Measurements from ENCODE around the gene DKK3.

DKK3 gene

DNA sequence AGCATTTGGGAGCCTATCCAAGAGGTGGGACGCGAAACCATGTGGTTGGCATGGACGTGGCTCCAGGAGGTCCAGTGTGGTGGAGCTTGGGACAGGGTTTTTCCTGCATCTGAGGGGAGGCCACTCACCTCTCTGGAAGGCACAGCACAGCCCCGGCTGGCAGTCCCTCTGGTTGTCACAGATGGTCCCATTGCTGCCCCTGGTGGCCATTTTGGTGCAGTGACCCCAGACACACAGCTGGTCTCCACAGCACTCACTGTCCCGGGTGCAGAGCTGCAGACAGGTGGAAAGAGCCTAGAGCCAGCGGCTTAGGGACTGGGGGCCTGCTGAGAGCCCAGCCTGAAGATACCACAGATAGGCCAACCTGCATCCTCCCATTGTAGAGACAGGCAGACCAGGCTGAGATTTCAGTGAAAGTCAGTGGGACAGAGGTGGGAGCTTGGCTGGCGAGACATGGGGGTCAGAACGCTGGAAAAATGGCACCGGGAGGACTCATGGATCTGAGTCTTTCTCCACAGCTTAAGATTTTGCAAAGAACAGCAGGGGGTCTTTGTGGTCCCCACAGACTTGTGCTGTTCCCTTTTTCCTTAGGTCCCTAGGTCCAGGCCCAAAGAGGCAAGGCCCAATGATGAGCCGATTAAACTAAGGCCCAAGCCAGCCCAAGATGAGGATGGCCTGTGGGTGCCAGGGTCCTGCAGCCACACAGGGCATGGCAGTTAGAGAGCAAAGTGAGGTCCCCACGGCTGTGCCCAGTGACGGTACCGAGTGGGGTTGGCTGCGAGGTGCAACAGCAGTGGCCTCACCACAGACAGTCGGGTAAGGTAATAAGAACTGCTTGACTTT is 41.4 kb downstream of the DKK3 start:
- peak; percentile 69 for DNase-seq (ENCODE audit: low spot score)

DNA sequence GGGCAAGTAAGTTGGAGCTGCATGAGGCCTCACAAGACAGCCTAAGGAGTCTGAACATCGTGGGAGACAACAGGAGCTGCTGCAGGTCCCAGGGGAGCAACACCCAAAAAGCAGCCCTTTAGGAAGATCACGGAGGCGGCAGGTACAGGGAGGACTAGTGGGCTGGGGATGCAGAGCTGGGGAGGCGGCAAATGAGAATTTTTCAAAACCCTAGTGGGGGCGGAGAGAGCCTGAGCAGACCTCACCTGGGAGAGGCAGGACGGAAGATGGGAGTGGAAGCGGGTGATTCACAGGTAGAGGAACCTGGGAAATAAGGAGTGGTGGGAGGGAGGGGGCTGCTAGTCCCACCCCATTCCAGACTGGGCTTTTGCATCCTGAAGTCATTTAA is 42.1 kb downstream of the DKK3 start:
- no peak for DNase-seq (ENCODE audit: low spot score)

DNA sequence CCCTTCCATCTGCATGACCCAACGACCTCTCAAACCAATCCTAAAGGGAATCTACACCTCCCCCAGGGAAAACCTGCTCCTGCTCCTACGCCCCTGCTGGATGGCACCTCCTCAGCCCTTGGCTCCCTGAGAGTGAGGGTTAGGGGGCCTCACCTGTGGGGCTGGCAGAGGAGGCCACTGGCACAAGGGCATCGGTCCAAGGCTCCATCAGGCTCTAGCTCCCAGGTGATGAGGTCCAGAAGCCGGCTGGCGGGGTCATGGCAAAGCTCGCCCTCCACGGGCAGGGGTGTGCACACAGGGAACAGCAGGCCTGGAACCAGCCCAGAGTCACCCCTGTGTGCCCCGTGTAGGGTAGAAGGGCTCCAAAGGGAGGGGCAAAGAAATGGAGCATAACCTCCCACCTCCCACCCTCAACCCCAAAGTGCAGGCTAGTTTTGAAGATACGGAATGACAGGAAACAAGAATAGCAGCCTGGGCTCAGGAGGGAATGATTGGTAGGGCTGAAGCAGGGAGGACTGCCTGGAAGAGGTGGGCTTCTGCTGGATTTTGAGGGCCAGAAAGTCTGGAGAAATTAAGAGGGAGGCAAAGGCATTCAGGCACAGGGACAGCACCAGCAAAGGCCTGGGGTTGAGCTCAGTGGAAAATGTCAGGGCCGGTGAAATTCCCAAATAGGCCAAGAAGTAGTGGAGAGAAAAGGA is 42.6 kb downstream of the DKK3 start:
- DNase-seq (ENCODE audit: low spot score), result no peak

DNA sequence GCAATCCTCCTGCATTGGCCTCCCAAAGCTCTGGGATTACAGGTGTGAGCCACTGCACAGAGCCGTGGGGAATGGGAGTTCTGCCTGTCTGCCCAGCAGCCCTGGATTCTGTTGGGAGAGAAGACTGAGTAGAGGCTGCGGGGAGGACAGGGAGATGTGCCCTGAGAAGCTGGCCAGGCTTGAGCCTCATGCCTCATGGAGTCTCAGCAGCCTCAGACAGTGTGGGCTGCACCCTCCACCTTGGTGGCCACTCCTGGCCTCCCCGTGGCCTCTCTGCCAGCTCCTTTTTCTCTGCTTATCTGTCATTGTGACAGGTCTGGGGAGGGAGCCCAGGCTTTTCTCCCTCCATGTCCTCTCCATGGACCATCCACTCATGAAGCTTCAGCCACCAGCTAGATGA is 43.2 kb downstream of the DKK3 start:
- DNase-seq (ENCODE audit: low spot score), result no peak

DNA sequence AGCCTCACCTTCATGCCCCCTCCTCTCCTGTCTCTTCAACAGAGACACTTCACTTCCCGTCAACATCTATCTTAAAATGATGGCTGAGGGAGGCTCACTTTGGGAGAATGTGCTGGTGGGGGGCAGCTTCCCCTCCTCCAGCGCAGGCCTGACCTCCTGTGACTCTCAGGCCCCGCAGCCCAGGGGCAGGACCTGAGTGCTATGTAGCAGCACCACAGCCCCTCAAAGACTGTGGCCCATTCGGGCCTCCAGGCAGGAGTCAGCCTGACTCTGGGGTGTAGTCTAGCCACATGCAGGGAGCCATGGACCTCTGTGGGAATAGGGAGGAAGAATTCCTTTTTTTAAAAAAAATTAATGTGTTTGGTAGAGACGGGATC is 43.7 kb downstream of the DKK3 start:
- DNase-seq (ENCODE audit: low spot score), result no peak

DNA sequence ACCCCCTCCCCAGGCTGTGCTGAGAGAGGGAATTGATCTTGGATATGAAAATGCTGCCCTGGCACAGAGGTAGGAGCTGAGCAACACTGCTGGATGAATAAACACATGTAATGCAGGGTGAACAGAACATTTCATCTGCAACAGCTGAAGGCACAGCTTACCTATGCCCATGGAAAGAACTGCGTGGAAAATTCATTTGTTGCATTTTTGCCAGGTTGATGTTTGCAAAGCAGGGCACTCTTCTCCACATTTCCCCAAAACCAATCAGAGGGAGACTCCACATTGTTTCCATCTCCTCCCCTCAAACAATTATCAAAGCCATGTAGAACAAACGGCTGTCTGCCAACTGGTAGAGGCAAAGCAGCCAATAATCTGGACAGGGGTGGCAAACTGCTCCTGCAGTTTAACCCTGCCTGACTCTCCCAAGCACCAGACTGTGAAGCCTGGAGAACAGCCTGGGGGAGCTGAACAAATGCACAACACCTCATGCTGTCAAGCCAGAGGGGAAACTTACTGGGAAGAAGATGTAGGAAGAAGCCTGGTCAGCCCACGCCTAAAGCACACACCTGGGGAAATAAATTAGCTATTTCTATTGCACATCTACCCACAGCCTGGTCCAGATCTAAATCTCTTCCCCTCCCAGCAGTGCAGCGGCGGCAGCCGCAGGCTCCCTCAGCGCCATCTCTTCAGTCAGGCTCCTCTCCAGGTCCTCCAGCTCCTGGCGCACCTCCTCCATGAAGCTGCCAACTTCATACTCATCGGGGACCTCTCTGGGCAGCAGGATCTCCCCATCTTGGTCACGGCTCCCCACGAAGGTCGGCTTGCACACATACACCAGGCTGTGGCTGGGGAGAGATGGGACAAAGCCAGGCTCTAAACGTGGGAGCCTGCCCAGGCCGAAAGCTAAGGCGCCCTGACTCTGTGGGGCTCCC is 44.3 kb downstream of the DKK3 start:
- DNase-seq (ENCODE audit: low spot score), result no peak

DNA sequence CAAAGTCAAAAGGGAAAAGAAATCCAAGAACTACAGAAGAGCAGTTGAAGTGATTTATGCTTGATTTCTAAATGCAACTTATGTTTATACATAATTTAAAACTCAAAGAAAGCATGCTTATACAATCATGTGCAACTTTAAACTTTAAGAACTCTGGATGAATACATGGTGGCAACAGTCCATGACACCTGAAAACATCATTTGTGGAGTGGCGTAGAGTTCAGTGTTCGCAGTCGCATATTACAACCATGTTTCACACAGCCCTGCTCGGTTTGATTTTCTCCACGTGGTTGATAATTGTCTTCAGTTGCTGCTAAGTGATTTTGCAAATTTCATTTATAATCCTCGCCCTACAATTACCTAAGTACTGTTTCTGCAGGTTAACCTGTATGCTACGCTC is 45.4 kb downstream of the DKK3 start:
- no peak for DNase-seq (ENCODE audit: low spot score)

DNA sequence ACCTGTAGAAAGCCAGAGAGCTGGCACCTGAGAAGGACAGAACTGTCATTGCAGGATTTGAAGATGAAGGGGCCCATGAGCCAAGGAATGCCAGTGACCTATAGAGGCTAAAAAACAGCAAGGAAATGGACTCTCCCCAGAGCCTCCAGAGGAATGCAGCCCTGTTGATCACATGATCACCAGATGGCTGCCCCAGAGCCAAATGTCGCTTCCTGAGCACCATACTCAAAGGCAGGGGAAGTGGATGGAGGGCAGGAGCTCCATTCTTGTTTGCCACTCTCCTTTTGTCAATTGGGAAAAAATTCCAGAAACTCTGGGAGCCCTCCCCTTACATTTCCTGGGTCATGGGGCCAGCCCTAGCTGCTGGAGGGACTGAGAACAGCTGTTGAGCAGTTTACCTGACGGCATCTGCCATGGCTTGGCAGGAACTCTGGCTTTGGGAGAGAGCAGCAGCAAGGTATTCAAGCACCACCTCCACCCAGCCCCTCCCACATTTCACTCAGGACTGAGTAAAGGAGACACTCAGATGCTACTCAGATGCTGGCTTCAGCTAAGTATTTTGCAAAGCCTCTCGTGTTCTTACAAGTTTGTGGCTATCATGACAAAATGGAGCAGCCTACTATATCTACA is 46.9 kb downstream of the DKK3 start:
- no peak for DNase-seq (ENCODE audit: low spot score)

DNA sequence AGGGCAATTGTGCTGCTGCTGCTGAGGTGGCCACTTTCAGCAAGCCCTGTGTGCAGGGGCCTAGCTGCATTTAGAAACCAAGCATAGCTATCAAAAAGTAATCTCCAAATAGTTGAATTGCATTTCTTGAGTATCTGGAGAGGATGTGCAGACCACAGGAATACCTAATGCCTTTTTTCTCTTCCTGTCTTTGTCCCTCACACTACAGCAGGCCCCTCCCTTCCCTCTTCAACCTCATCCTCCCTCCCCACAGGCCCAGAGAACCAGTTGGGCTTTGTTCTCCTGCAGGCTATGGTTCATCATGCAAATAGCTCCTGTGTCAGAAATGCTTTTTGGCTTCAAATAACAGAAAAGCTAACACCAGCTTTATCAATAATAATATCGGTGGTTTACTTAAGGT is 47.7 kb downstream of the DKK3 start:
- DNase-seq (ENCODE audit: low spot score), result no peak

DNA sequence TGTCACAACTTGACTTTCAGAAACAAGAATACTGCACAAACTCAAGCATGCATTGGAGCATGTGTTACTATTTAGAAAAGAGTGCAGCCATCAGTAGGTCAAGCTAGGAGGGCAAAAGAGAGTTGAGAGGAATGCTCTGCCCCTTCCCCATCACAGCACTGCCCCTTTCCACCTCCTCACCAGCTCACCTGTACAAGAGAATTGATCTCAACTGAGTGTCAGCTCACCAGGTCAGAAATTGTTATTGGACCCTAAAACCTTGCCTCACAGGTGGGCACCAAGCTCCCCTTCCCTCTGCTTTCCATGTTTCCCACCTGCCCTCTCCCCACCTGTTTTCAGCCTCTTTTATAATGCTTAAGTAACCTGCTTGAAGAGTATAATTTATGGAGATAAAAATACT is 48.8 kb downstream of the DKK3 start:
- DNase-seq (ENCODE audit: low spot score), result no peak

DNA sequence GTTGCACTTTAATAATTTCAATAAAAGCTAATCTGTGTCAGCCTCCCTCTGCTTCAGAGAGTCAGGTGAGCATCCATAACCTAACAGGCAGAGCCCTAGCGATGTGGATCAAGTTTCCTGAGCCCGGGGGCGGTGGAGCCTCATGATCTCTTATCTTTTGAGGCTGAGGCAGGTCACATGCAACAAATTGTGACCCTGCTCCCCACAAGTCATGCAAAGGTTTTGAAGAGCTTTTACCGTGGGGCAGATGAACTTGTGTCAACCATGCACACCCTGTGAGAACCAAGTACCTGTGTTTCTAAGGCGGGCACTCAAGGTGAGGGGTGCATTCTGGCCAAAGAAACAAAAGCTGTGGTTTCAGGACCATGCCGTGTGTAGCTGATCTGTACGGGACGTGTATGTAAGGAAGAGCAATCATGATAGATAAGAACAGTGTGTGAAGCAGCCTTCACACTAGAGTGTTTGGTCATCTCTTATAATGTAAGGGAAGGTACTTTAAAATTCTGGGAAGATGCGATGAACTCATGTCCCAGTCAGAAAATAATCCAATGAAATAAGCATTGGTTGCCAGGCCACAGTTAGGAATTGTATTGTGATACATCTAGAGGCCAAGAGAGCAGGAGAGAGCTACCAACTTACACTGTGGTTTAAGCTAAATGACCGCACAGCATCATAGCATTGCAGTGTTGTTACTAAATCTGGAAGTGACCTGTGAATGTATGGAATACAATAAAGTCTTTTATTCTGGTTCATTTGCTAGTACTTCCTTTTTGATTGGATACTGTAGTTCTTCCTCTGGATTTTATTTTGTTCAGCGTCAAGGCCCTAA is 49.8 kb downstream of the DKK3 start:
- no peak for DNase-seq (ENCODE audit: low spot score)

DNA sequence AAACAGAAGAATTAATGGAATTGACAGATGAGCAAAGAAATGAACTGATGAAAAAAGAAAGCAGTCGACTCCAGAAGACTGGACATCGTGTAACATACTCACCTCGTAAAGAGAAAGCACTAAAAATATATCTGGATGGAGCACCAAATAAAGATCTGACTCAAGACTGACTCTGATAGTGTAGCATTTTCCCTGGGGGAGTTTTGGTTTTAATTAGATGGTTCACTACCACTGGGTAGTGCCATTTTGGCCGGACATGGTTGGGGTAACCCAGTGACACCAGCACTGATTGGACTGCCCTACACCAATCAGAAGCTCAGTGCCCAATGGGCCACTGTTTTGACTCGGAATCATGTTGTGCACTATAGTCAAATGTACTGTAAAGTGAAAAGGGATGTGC is 52.4 kb downstream of the DKK3 start:
- DNase-seq (ENCODE audit: low spot score), result no peak

DNA sequence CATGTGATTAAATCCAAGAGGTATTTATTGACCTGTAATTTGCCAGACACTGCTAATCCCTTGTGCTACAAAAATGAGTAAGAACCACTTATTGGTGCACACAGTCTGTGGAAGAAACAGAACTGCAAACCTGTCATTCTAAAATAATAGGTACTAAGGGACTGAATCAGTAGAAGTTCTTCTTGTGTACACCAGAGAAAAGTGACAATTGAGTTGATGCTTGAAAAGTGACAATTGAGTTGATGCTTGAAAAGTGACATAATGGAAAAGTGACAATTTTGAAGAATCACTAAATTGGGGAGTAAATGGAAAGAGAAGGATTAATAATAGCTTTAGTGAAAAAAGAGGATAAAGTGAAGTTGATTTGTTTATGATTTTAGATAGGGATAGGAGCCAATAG is 56.4 kb downstream of the DKK3 start:
- DNase-seq (ENCODE audit: low spot score), result no peak

DNA sequence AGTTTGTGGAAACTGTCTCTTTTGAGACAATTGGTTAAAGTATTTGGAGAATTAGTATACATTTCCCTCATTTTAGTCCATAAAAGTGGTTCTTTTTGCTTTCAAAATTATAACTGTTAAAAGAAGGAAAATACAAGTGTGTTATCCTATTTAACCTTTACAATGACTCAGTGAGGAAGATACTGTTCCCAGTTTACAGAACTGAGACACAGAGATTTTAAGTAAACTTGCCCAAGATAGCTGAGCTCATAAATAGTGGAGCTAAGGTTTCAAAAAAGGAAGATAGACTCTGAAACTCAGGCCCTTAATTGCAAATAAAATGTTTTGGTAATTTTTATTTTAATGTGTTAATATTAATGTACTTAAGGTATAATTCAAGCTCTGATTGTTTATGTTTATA is 58.9 kb downstream of the DKK3 start:
- DNase-seq (ENCODE audit: low spot score), result no peak

DNA sequence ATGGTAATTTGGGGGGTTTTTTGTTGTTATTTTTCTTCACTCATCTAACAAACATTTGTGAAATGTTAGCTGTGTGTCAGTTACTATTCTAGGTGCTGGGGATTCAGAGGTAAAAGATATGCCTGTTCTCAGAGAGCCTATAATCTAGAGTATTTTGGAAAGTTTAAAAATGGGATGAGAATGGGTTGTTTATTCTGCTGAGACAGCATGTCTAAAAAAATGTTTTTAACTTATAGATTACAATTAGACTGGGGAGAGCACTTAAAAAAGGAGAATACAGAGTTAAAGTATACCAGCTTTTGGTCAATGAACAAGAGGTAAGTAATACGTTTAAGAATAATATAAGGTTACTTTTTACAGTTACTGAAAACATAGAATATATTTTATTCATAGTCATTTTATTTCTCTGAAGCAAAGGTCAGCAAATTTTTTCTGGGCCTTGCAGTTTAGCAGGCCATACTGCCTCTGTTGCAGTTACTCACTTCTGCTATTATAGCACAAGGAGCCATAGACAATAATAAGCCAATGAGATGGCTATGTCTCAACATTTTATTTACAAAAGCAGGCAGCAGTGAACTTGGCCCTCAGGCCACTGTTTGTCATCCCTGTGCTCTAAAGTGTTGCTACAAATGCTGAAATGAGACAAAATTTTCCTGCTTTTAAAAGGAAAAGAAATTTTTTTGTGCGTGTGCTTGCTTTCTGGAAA is 60.0 kb downstream of the DKK3 start:
- DNase-seq (ENCODE audit: low spot score), result no peak

DNA sequence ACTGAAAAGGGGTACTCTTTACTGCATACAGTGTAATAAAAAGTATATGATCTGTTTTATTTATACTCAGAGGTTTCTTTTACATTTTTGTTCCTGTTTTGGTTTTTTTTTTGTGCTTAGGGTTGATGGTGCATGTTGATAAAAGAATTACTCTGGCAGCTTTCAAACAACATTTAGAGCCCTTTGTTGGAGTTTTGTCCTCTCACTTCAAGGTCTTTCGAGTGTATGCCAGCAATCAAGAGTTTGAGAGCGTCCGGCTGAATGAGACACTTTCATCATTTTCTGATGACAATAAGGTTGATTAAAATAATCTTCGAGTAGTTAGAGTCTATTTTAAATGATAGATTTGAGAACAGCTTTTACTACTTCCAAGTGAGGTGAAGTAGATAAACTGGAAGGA is 60.6 kb downstream of the DKK3 start:
- no peak for DNase-seq (ENCODE audit: low spot score)

DNA sequence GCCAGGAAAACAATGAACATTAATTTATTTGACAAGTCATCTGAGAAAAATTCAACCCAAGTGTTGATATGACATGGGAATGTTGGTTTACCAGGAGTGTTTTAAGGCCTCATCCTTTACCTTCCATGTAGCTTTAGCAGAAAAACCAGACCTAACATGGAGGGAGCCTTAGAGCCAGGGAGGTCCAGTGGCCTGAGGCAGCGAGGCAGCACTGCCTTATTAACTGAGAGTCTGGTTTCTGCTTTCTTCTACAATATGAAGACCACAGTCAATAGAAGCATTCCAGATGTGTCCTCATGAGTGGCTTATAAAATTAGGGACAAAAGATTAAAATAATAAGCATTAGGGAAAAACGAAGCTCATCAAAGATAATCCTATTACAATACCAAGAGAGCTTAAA is 61.5 kb downstream of the DKK3 start:
- DNase-seq (ENCODE audit: low spot score), result no peak

DNA sequence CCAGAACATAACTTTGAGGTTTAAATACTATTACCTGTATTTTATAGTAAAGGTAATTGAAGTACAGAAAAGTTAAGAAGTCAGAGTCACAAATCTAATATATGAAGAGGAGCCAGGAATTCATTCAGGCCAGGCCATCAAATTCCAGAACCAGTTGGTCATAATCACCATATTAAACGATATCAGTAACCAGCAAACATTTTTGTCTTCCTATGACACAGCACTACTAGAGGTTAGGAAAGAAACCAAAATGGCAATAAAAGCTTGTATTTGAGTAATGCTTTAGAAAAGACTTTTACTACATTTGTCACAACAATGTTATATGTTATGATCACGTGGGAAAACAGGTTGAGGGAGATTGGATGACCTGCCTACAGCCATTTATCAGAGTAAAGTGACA is 62.2 kb downstream of the DKK3 start:
- DNase-seq (ENCODE audit: low spot score), result no peak

DNA sequence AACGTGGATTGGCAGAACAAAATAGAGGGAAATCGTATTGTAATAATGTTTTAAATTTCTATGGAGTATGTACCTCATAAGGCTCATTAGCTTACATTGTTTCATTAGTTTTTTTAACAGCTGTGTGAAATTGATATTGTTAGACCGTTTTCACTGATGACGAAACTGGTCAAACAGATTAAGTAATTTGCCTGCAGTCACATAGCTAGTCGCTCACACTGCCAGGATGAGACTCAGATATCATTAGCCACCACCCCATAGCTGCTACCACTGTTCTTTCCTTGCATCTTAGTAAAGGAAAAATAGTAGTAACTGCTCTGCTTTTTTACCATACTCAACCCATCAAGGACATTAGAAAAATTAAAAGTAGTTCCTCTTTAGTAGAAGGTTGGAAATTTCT is 64.0 kb downstream of the DKK3 start:
- no peak for DNase-seq (ENCODE audit: low spot score)

DNA sequence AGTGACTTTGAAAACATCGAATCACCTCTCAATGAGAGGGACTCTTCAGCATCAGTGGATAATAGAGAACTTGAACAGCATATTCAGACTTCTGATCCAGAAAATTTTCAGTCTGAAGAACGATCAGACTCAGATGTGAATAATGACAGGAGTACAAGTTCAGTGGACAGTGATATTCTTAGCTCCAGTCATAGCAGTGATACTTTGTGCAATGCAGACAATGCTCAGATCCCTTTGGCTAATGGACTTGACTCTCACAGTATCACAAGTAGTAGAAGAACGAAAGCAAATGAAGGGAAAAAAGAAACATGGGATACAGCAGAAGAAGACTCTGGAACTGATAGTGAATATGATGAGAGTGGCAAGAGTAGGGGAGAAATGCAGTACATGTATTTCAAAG is 65.8 kb downstream of the DKK3 start:
- no peak for DNase-seq (ENCODE audit: low spot score)

DNA sequence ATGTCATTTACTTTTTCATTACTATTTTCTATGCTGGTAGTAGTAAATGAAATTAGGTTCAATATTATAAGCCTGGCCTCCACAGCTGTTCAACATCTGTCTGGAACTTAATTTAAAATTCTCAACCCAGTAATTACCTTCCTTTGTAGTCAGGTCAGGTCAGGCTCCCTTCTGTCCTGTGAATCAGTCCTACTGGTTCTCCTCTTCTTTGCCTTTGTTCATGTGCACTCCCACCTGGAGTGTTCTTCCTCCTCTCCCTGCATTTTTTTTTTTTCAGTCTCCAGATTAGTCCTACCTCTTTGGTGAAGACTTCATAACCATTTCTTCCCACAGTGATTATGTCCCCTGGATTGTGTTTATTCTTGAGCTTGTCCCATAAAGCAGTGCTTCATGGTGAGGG is 67.9 kb downstream of the DKK3 start:
- no peak for DNase-seq (ENCODE audit: low spot score)

All from hematopoietic multipotent progenitor cell treated with erythropoietin and hydrocortisone succinate and interleukin-3 and kit ligand, for 15 days (in vitro differentiated cells).